AG04450 (cell line): ENCODE measurements around the gene ZNF700. TPM values are rescaled to one million over a fixed set of nuclear protein-coding genes. Genes with fewer than 3 reads are reported as not detected.
"Not testable (repeated sequence)": the region's sequence is repeated elsewhere in the genome, so short reads cannot be mapped to it uniquely, and the experiment has no call there.

Experiments used
- CTCF ChIA-PET: fragments of 300-600, 350-600 bp; formaldehyde crosslinking; extraction: SDS; loops from one replicate; lab custom pipeline; 2022; ENCODE audit warnings: antibody characterized with exemption, inconsistent platforms; lab: Charles Lee
- POLR2A ChIA-PET: fragments of 350-600 bp; formaldehyde crosslinking; extraction: SDS; loops from one replicate; lab custom pipeline; 2021; ENCODE audit warnings: antibody characterized with exemption, inconsistent platforms; lab: Yijun Ruan, JAX
- DNase-seq: peaks from one replicate; pipeline ENCODE4 v3.0.0-alpha.2; 2011; ENCODE audit warnings: low read depth, low spot score
- H3K27ac ChIP-seq: one replicate; pipeline ENCODE4 v1.5.1; 2012; ENCODE audit warnings: low read depth, low read length, control low read depth
- H3K27me3 ChIP-seq: one replicate; pipeline ENCODE4 v1.6.0; 2012; ENCODE audit warnings: low read length; ENCODE audit not compliant: control insufficient read depth, insufficient read depth
- H3K4me3 ChIP-seq: 2 replicates; pipeline ENCODE4 v1.5.1; 2011; ENCODE audit warnings: mild to moderate bottlenecking, low read depth, low read length, control low read depth
- H3K9me3 ChIP-seq: 2 replicates; pipeline ENCODE4 v1.5.1; 2012; ENCODE audit warnings: low read length; ENCODE audit not compliant: control insufficient read depth, insufficient read depth
- CTCF ChIP-seq: IDR thresholded peaks from 2 replicates; pipeline ENCODE4 v1.5.1; 2011; ENCODE audit warnings: low read depth, low read length, control low read depth, inconsistent platforms
- polyA plus RNA-seq: library from polyadenylated mRNA; depleted of rRNA; stranded (reverse); fragments of >200 nt; gene quantifications from 2 replicates; pipeline ENCODE4 v1.2.3, GENCODE V29; 2011

ZNF700 gene
- polyA plus RNA-seq, 1 experiment = 8.4 TPM

GRCh38 chr19:11882606-11883005 is 42.3 kb upstream of the ZNF700 start:
- H3K27ac ChIP-seq = no peak overlapping the region
- no peak for TF ChIP-seq CTCF
- no peak for DNase-seq
- H3K9me3 ChIP-seq = peaks cover 13% of the 10 kb centered on the region
- H3K4me3 ChIP-seq = no peak overlapping the region
- ChIA-PET POLR2A (no interaction called here), CTCF (interaction anchor here (0.7 to 3.3 kb wide), 6 partner anchors 41 to 682 kb away, joined by 3 to 24 read pairs (median 4); partner anchors contain the start of genes ZNF442 and ZNF700)
- peaks cover 4% of the 10 kb centered on the region for H3K27me3 ChIP-seq

DNA sequence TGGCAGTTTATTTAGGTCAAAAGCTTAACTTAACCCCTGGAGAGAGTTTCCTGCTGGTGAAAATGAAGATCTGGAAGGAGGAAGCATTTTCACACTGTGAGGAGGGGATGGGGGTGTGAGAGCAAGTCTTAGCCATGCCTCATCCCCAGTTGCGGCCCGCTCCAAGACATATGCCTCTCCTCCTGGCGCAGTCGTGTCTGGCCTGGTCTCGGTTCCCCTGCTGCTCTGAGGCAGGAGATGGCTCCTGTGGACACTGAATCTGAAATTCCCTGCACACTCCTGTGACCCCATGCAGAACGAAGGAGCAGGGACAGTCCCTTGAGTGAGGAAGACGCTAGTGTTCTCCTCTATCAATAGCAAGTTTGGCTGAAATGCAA is 37.7 kb upstream of the ZNF700 start:
- no peak for DNase-seq
- no peak for TF ChIP-seq CTCF
- H3K27ac ChIP-seq = no peak overlapping the region
- peak overlapping the region; percentile 89 for H3K4me3 ChIP-seq
- peaks cover 4% of the 10 kb centered on the region for H3K27me3 ChIP-seq
- ChIA-PET CTCF (interaction anchor here (1.0 to 1.6 kb wide), 4 partner anchors 35 to 254 kb away, joined by 3 to 9 read pairs (median 4); no protein-coding TSS in a partner anchor), POLR2A (no interaction called here)
- H3K9me3 ChIP-seq = peaks cover 7% of the 10 kb centered on the region; the same call in 1 of the 2 replicates

GRCh38 chr19:11887611-11888531 is 37.0 kb upstream of the ZNF700 start, which contains the start of gene ZNF69:
ZNF69 (plus strand) TSS chr19:11887782; CDS start chr19:11887924, 142 bp downstream.
- DNase-seq = no peak
- peaks cover 4% of the 10 kb centered on the region for H3K27me3 ChIP-seq
- peak within 1 kb of the TSS; percentile 89 for H3K4me3 ChIP-seq
- TF ChIP-seq CTCF = 0 out of 2 replicates have a peak, but pooled peaks have one; percentile 9
- CTCF ChIA-PET = interaction anchor here (0.5 to 1.6 kb wide), 5 partner anchors 34 to 253 kb away, joined by 3 to 9 read pairs (median 3); no protein-coding TSS in a partner anchor
- H3K27ac ChIP-seq = peak within 1 kb of the TSS; percentile 52
- POLR2A ChIA-PET = no interaction called here
- H3K9me3 ChIP-seq = peaks cover 10% of the 10 kb centered on the region

- CTCF ChIA-PET, H3K27me3 ChIP-seq, H3K27ac ChIP-seq, POLR2A ChIA-PET, DNase-seq, H3K4me3 ChIP-seq: not testable (repeated sequence)
- H3K9me3 ChIP-seq = peaks cover 23% of the 10 kb centered on the region
Measured at GRCh38 chr19:11889901-11890300, 35.0 kb upstream of the ZNF700 start.

GRCh38 chr19:11890634-11891033 is 34.3 kb upstream of the ZNF700 start:
- CTCF ChIA-PET = no interaction called here
- H3K9me3 ChIP-seq = peaks cover 28% of the 10 kb centered on the region
- DNase-seq = no peak
- no peak overlapping the region for H3K27ac ChIP-seq
- POLR2A ChIA-PET = no interaction called here
- H3K4me3 ChIP-seq = no peak overlapping the region
- TF ChIP-seq CTCF = no peak
- H3K27me3 ChIP-seq = no peaks in the 10 kb centered on the region
